GM06990 (cell line): ENCODE results near the gene C1orf167.

Experiments used
- DNase-seq: peaks from one replicate; pipeline ENCODE4 v3.0.0-alpha.2; 2011; ENCODE audit not compliant: insufficient read length; ENCODE audit errors: extremely low read depth
- H3K27me3 ChIP-seq: replicated peaks from 2 replicates; pipeline ENCODE4 v1.6.0; 2011; ENCODE audit warnings: low read length; ENCODE audit not compliant: control insufficient read depth, insufficient read depth
- H3K36me3 ChIP-seq: 2 replicates; pipeline ENCODE4 v1.5.1; 2011; ENCODE audit warnings: low read length; ENCODE audit not compliant: control insufficient read depth, insufficient read depth
- H3K4me3 ChIP-seq: replicated peaks from 2 replicates; pipeline ENCODE4 v1.5.1; 2011; ENCODE audit warnings: low read depth, mild to moderate bottlenecking, control low read depth, low read length
- TF ChIP-seq, protein P1 (sequence below): IDR thresholded peaks from 2 replicates; pipeline ENCODE4 v1.5.1; 2011; ENCODE audit warnings: low read length, control low read depth, mild to moderate bottlenecking, inconsistent platforms; ENCODE audit not compliant: insufficient read depth, poor library complexity, severe bottlenecking

Gene C1orf167

GRCh38 chr1:11787251-11787803 is 25.3 kb downstream of the C1orf167 start:
- TF ChIP-seq, protein P1, sequence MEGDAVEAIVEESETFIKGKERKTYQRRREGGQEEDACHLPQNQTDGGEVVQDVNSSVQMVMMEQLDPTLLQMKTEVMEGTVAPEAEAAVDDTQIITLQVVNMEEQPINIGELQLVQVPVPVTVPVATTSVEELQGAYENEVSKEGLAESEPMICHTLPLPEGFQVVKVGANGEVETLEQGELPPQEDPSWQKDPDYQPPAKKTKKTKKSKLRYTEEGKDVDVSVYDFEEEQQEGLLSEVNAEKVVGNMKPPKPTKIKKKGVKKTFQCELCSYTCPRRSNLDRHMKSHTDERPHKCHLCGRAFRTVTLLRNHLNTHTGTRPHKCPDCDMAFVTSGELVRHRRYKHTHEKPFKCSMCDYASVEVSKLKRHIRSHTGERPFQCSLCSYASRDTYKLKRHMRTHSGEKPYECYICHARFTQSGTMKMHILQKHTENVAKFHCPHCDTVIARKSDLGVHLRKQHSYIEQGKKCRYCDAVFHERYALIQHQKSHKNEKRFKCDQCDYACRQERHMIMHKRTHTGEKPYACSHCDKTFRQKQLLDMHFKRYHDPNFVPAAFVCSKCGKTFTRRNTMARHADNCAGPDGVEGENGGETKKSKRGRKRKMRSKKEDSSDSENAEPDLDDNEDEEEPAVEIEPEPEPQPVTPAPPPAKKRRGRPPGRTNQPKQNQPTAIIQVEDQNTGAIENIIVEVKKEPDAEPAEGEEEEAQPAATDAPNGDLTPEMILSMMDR = no peak
- DNase-seq = no peak
- Histone ChIP-seq H3K4me3 (no peak overlapping the region), H3K27me3 (no peaks in the 10 kb centered on the region), H3K36me3 (peaks cover 8% of the 10 kb centered on the region)

DNA sequence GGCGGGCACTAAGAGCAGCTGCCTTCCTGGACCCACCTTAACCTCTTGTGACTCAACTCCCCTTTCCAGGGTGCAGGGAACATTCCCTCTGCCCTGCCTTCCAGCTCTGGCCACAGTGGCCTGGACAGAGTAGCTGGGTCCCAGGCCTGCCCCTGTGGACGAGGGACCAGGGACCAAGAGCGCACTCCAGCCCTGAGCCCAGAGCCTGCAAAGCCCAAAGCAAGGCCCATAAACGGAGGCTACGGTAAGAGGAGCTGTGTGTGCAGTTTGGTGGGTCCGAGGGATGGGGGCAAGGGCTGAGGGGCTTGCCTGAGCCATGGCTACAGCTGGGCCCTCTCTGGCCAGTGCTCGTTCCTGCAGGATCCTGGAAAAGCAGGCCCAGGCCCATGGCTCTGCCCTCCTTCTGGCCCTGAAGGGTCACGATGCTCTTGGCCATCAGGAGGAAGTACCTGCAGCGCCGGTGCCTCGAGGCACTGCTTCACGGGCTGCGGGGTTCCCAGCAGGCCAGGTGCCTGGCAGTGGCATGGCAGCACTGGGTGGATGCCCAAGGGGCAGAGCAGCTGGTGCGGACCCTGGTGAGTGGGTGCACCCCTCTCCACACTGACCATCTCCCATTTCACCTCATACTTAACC is 25.9 kb downstream of the C1orf167 start:
- Histone ChIP-seq H3K4me3 (no peak overlapping the region), H3K36me3 (peaks cover 8% of the 10 kb centered on the region), H3K27me3 (no peaks in the 10 kb centered on the region)
- DNase-seq = no peak
- TF ChIP-seq, protein P1 = no peak

- Histone ChIP-seq H3K4me3 (no peak overlapping the region), H3K36me3 (peaks cover 8% of the 10 kb centered on the region), H3K27me3 (no peaks in the 10 kb centered on the region)
- TF ChIP-seq, protein P1 = no peak
- DNase-seq = no peak
Measured at GRCh38 chr1:11788549-11789053, 26.6 kb downstream of the C1orf167 start.

DNA sequence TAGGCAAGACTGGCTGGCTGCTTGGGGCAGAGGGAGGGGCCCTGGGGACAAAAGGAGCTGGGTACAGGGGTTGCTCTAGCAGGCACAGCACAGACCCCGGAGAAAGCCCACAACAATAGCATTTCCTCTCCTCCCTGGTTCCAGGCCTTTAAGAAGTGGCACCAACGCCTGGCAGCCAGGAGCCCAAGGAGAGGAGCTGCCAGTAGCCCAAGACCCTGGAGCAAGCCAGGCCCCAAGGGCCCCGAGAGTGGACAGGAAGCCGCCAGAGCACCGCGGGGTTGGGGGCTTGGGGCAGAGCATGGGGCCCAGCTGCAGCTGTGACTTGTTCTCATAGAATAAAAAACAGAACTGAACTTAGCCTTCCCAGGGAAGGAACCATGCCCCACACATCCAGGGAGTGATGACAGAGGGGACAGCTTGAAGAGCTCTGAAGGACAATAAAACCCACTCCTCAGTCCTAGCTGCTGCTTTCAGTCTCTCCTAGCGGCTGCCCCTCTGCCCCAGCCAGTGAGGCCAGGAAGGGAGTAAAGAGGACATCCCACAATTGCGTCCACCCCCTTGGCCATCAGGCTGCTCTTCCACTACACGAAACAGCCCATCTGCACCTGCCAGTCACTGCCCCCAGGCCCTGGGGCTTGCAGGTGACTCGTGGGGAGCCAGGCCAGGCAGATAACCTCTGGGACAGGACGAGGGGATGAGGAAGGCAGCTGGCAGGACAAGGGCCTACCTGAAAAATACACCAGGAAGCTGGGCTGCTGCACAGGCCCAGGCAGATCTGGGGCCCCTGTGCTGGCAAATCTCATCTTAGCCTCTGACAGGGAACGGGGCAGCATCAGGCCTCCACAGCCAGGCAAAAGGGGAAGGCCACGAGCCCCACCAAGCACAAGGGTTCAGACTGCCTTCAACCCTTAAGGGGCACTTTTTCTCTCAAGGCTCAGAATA is 27.4 kb downstream of the C1orf167 start:
- TF ChIP-seq, protein P1 = no peak
- H3K27me3 ChIP-seq = no peaks in the 10 kb centered on the region
- H3K4me3 ChIP-seq = no peak overlapping the region
- DNase-seq = no peak
- H3K36me3 ChIP-seq = peaks cover 13% of the 10 kb centered on the region

DNA sequence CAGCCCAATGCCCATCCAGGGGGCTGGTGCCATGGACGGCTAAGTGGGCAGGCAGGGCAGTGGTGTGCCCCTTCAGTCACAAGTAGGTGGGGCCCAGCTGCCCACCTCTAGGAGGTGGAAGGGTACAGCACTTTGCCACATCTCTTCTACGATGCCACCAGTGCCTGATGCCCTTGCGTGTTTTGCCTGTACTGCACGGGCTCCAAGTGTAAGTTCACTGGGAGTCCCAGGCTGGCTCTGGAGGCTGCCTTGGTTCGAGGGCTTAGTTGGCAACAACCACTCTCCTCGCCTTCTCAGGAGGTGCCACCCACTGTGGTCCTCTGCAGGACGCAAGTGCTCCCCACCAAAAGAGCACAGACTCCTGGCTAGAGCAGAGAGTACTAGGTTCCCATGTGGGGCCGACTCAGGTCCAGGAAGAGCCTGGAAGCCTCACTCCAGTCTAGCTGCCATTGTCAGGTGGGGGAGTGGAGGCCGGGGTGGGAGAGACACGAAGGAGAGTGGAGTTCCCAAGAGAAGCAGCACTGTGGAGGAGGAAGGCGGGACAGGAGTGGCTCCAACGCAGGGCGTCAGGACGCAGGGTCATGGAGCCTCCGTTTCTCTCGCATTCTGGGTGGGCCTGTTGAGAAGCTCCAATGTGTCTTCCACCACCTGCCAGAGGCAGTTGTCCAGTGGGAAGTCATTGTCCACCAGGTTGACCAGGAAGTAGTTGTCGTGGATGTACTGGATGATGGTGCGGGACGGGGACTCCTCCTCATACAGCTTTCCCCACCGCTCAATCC is 28.3 kb downstream of the C1orf167 start:
- Histone ChIP-seq H3K27me3 (no peaks in the 10 kb centered on the region), H3K4me3 (no peak overlapping the region), H3K36me3 (peaks cover 16% of the 10 kb centered on the region)
- TF ChIP-seq, protein P1 = no peak
- DNase-seq = no peak
